HG03139 (cell line): ENCODE results near the gene PSMC1.

ENCODE experiments used
- ATAC-seq: cut with Tn5 transposase; IDR thresholded peaks from one replicate; pipeline ENCODE4 v1.9.1; 2021; ENCODE audit not compliant: unreplicated experiment

Gene PSMC1

DNA sequence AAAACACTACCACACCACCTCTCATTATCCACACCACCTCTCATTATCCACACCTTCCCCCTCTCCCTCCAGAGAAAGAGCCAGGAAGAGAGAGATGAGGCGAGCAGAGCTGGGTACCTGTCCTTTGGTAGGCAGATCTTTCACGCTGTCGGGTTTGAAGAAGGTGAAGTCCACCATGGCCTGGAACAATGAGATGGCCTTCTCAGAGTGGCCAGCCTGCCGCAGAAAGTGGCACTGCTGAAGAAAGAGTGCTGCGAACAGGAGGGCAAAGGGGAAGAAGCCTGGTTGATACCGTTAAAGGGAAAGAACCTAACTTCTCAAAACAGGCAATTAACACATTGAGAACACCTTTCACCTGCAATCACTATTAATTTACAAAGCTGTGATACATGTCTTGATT, 44.8 kb downstream of the PSMC1 start:
- ATAC-seq: no peak

DNA sequence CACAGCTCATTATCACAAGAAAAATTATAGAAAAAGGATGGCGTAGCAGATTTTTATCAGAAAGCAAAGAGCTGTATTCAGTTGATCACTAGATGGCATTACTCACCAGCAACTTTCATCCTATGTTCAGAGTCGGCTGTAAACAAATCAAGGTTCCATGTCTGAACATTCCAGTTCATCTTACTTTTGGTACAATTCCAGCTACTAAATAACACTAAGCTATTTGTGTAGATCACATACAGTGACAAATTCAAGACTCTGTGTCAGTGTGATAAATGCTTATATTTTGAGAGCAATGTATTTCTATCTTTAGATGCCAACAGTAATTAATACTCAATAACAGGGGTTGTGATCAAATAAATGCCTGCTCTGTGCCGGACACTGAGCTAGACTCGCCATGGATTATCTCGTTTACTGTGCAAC, 45.3 kb downstream of the PSMC1 start:
- ATAC-seq: no peak

DNA sequence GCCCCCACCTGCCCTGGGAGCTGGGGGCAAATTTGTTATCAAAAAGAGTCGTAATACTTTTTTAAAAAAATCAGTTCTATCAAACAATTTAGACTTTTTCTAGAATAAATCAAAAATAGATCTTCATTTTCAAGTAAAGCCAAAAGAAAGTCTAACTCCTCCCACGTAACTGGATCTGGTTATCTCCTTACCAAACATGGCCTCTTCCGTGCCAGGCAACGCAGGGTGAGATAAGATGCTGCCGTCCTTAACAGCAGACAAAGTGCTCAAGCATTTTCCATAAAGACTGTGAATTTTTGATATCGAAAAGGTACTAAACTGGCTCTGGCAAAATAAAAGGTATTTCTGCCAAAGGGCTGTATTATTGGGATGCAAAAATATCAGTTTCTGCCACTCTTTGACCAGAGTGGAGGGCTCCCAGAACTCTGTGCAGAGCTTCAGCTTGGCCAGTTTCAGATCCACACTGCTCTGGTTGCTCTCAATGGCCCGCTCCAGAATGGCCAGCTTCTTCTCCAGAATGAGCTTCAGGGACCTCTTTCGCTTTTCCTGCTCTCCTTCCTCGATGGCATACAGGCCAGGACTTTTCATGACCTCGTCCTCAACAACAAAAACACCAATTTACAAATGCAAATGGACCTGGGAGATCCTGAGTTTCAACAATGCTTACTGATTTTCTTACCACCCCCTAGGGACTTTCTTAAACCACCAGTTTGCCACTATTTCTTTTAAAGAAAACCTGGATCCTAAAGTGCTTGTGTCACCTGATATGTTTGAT, 46.4 kb downstream of the PSMC1 start:
- no peak for ATAC-seq

DNA sequence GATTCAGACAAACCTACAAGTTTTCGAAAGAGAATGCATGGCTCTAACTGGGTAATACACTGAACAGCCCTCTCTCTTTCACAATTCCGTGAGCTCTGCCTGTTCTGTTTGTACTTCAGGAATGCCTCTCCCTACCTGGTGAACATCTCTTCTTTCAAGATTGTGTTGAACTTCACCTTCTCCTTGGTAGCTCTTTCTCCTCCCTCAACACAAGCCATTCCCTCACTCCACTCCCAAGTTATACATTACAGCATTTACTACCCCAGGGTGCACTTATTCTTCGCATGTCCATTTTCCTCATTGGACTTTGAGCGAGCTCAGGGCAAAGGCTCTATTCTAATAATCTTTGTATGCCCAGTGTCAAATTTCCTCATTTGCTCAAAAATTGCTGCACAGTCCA, 47.1 kb downstream of the PSMC1 start:
- ATAC-seq: no peak

DNA sequence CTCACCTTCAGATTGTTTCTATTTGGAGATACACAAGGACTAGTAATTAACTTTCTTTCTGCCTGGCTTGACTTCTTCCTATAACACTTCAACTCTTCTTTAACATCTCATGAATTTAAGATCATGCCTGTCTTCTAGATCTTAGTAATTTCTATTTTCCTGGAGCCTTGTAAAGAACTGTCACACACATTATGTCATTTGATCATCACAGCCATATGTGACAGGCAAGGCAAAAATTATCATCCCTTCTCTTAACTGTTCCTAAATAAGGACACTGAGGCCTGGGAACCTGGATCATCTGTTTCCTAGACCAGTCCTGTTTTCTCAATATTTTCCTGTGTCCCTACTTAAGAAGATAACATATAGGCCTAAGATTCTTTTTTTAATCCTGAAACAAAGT, 48.1 kb downstream of the PSMC1 start:
- no peak for ATAC-seq

DNA sequence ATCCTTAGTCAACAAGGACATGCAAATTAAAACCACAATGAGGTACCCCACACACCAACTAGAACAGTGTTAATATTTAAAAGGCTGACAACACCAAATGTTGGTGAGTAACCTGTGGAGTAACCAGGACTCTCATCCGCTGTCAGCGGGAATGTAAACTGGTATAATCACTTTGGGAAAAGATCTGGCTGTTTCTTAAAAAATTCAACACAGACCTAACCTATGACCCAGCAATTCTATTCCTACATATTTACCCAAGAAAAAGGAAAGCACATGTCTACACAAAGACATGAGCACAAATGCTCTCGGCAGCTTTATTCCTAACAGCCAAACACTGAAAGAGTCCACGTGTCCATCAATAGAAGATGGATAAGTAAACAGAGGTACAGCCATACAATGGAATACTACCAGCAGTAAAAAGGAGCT, 48.8 kb downstream of the PSMC1 start:
- ATAC-seq: no peak

DNA sequence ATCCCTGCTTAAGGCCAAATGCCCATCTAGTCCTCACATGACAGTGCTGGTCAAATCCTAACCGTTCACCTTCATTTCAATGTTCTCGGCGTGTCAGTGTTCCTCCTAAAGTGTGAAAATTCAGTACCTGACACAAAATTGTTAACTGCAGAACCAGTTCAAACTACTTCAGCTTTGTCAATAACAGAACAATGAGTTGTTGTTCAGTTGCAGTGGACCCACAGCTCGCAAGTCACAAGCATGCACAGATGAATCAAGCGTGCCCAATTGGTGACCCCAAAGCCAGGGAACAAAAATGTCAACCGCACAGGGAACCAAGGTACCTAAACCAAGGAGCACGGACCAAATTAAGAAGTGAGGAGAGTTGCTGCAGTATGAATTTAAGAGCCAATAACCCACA, 52.2 kb downstream of the PSMC1 start:
- no peak for ATAC-seq

DNA sequence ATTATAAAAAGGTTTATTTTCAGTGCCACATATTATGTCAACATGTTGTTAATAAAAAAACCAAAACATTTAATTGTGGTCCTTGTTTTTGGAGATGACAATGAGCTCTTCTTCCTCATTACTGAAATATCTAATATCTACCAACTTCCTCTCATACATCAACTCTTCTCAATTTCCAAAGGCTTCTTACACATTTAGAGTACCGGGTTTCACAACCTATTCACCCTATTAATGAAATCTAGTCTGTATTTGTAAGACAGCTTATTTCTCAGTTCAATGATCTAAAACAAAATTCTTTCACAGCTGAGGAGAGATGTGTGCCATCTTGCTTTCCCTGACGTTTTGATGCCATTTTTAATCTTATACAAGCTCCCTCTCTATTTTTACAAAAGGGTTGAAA, 60.9 kb downstream of the PSMC1 start:
- ATAC-seq: no peak

DNA sequence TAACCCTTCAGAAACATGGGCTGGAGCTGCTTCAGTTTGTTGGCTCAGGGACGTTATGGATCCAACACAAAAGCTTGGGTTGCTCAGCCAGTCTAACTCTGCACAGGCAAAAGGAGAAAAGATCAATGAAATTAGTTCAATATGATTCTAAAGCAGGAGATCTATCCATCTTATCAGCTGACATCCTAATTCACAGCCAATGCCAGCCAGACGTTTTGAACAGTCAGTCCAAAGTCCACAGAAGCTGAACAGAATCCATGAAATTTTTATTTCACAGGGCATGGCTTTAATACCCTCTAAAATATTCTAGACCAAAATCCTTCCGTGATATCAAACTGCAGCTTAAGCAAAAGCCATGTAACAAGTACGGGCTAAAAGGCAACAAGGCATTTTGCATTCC, 61.7 kb downstream of the PSMC1 start:
- ATAC-seq: no peak

DNA sequence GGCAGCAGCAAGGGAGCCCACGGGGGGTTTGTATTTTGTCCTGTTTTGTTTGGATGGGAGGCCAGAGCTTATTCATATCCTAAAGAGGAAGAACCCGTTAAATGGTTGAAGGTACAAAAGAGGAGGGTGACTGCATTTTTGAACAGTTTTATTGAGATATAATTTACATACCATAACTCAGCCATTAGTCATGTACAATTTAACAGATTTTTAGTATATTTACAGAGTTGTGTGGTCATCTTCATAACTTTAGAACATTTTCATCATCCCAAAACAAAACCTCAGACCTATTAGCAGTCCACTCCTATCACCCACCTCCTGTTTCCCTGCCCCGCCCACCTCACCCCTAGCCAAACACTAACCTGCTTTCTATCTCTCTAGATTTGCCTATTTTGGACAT, 62.8 kb downstream of the PSMC1 start:
- no peak for ATAC-seq

DNA sequence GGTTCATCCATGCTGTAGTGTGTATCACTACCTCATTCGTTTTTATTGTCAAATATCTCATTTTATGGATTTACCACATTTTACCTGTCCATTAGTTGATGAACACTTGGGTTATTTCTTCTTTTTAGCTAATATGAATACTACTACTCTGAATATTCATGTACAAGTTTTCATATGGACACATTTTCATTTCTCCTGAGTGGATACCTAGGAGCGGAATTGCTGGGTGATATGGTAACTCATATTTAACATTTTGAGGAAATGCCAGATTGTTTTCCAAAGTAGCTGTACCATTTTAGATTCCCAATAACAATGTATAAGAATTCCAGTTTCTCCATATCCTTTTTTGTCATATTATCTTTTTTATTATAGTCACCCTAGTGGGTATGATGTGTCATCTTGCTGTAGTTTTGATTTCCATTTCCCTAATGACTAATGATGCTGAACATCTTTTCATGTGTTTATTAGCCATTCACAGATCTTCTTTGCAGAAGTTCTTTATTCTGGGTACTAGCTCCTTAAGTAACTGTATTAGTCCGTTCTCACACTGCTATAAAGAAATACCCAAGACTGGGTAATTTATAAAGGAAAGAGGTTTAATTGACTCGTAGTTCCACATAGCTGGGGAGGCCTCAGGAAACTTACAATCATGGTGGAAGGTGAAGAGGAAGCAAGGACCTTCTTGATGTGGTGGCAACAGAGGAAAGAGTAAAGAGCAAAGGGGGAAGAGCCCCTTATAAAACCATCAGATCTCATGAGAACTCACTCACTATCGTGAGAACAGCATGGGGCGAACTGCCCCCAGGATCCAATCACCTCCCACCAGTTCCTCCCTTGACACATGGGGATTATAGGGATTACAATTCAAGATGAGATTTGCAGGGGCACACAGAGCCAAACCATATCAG, 63.5 kb downstream of the PSMC1 start:
- no peak for ATAC-seq

DNA sequence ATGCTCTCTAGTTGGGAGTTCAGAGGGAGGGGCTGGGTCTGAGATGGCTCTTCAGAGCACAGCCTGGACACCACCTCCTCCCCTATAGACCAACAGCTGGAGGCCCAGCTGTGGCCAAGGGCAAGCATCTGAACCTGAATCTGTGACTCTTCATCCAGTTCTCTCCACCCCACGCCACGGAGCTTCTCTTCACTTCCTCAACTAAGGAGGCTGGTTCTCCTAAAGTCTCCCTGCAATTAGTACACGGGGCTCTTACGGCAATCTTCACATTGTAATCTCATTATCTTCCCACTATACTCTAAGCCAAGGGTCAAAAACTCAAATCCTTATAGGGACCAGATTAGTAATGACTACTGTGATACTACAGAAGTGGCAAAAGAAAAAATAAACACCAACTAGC, 65.5 kb downstream of the PSMC1 start:
- no peak for ATAC-seq
